SK-N-SH (cell line): ENCODE data around the gene ZNF783. TPM values are rescaled to one million over a fixed set of nuclear protein-coding genes. Genes with fewer than 3 reads are reported as not detected.

ENCODE experiments used
- CTCF ChIA-PET: fragments of 300-600, 350-600 bp; formaldehyde crosslinking; extraction: SDS; loops from one replicate; lab custom pipeline; 2021; lab: Yijun Ruan, JAX
- POLR2A ChIA-PET: fragments of 350-600 bp; sonication (Branson Sonifier 250); formaldehyde crosslinking; extraction: SDS; loops from one replicate; lab custom pipeline; 2020; ENCODE audit warnings: antibody characterized with exemption, inconsistent platforms; lab: Yijun Ruan, JAX
- DNase-seq: peaks from one replicate; pipeline ENCODE4 v3.0.0; 2012
- H2AFZ ChIP-seq: fragments of 200-600 bp; sonication (generic); 2 replicates; pipeline ENCODE4 v1.8.1; 2016; ENCODE audit warnings: antibody characterized with exemption, mild to moderate bottlenecking, low read depth
- H3F3A ChIP-seq: fragments of 200-600 bp; sonication (generic); replicated peaks from 2 replicates; pipeline ENCODE3; 2016; ENCODE audit warnings: antibody characterized with exemption, mild to moderate bottlenecking; ENCODE audit not compliant: insufficient read depth
- H3K27ac ChIP-seq, 2 experiments: fragments of 200-500 bp in 1 of 2; fragments of 200-600 bp in 1 of 2; sonication (Bioruptor generic) in 1 of 2; sonication (generic), shearing (Covaris generic) in 1 of 2; 2 replicates each; pipeline versions ENCODE4 v1.5.1 to v1.6.1; 2014 to 2016; ENCODE audit warnings: low read depth in 2 of 2, inconsistent platforms in 1 of 2, low read length in 1 of 2, mild to moderate bottlenecking in 1 of 2, mixed read lengths in 1 of 2
- H3K27me3 ChIP-seq: fragments of 200-600 bp; sonication (generic), shearing (Covaris generic); 2 replicates; pipeline ENCODE4 v1.6.1; 2016; ENCODE audit warnings: mixed run types; ENCODE audit not compliant: insufficient read depth
- H3K36me3 ChIP-seq, 2 experiments: fragments of 200-500 bp in 1 of 2; fragments of 200-600 bp in 1 of 2; sonication (Bioruptor generic) in 1 of 2; sonication (generic) in 1 of 2; replicated peaks in 1 of 2; 2 replicates each; pipeline versions ENCODE3 to v1.5.1; 2014 to 2016; ENCODE audit warnings: low read length in 1 of 2, mild to moderate bottlenecking in 1 of 2; ENCODE audit not compliant: insufficient read depth in 2 of 2, control insufficient read depth in 1 of 2
- H3K4me1 ChIP-seq, 2 experiments: fragments of 200-500 bp in 1 of 2; fragments of 200-600 bp in 1 of 2; sonication (Bioruptor generic) in 1 of 2; sonication (generic), shearing (Covaris generic) in 1 of 2; 2 replicates each; pipeline versions ENCODE4 v1.5.1 to v1.6.1; 2014 to 2016; ENCODE audit warnings: low read depth in 1 of 2, low read length in 1 of 2, mixed run types in 1 of 2; ENCODE audit not compliant: insufficient read depth in 2 of 2, control insufficient read depth in 1 of 2
- H3K4me2 ChIP-seq: fragments of 200-600 bp; sonication (generic), shearing (Covaris generic); 2 replicates; pipeline ENCODE4 v1.6.1; 2017; ENCODE audit warnings: mixed run types
- H3K4me3 ChIP-seq, 2 experiments: fragments of 200-500 bp in 1 of 2; fragments of 200-600 bp in 1 of 2; sonication (Bioruptor generic) in 1 of 2; sonication (generic), shearing (Covaris generic) in 1 of 2; 2 replicates each; pipeline versions ENCODE4 v1.5.1 to v1.8.1; 2014 to 2016; ENCODE audit warnings: low read depth in 2 of 2, inconsistent platforms in 1 of 2, low read length in 1 of 2, mild to moderate bottlenecking in 1 of 2, mixed read lengths in 1 of 2, moderate library complexity in 1 of 2
- H3K79me2 ChIP-seq: fragments of 200-600 bp; sonication (generic); 2 replicates; pipeline ENCODE4 v1.8.1; 2017; ENCODE audit warnings: mild to moderate bottlenecking; ENCODE audit not compliant: insufficient read depth
- H3K9ac ChIP-seq: fragments of 200-600 bp; sonication (generic); 2 replicates; pipeline ENCODE4 v1.6.1; 2017; ENCODE audit warnings: mixed run types
- H3K9me2 ChIP-seq: fragments of 200-600 bp; sonication (generic); 2 replicates; pipeline ENCODE4 v1.6.1; 2017; ENCODE audit warnings: mixed run types
- H3K9me3 ChIP-seq: fragments of 200-600 bp; sonication (generic); 2 replicates; pipeline ENCODE4 v1.6.1; 2017; ENCODE audit warnings: mixed run types, mild to moderate bottlenecking, moderate library complexity
- H4K20me1 ChIP-seq: fragments of 200-600 bp; sonication (generic); 2 replicates; pipeline ENCODE4 v1.6.1; 2017; ENCODE audit warnings: mild to moderate bottlenecking, mixed run types; ENCODE audit not compliant: insufficient read depth
- CHD2 ChIP-seq: fragments of 150-350 bp; IDR thresholded peaks from 2 replicates; pipeline ENCODE4 v1.6.1; 2018; ENCODE audit warnings: low read length; ENCODE audit not compliant: partially characterized antibody
- GABPA ChIP-seq: IDR thresholded peaks from 2 replicates; pipeline ENCODE4 v1.4.0; 2012; ENCODE audit warnings: low read depth, mild to moderate bottlenecking
- GATA2 ChIP-seq: sonication (generic); formaldehyde crosslinking; IDR thresholded peaks from 2 replicates; pipeline ENCODE4 v1.5.0; 2020; ENCODE audit warnings: mild to moderate bottlenecking, missing genetic modification reagents
- MEF2A ChIP-seq: IDR thresholded peaks from 2 replicates; pipeline ENCODE4 v1.4.0; 2012; ENCODE audit warnings: low read depth, borderline replicate concordance
- RFX5 ChIP-seq: IDR thresholded peaks from 2 replicates; pipeline ENCODE4 v1.6.1; 2012; ENCODE audit warnings: mild to moderate bottlenecking, improper control_type of control experiment, low read length
- TAF1 ChIP-seq: IDR thresholded peaks from 2 replicates; pipeline ENCODE4 v1.6.1; 2012; ENCODE audit warnings: low read depth, mild to moderate bottlenecking, low read length, moderate library complexity, borderline replicate concordance
- WGBS: methylation state at CpG from one replicate; pipeline ENCODE4 v1.1.6; 2017; ENCODE audit warnings: low lambda C conversion rate; 5-methylcytosine and 5-hydroxymethylcytosine counted together
- polyA plus RNA-seq, 3 experiments: library from polyadenylated mRNA; depleted of rRNA; stranded (reverse); fragments of >200 nt; gene quantifications; 2 replicates each; pipeline ENCODE4 v1.2.3, GENCODE V29; 2012
- TF ChIP-seq, protein P1 (sequence below): IDR thresholded peaks from 2 replicates; pipeline ENCODE4 v1.4.0; 2012; ENCODE audit warnings: low read depth, borderline replicate concordance
- TF ChIP-seq, protein P2 (sequence below): IDR thresholded peaks from 2 replicates; pipeline ENCODE4 v1.4.0; 2012; ENCODE audit warnings: low read depth

Gene ZNF783
- polyA plus RNA-seq, 1 of the 3 experiments (the other 2 are of a cell fraction), result 12.5 TPM

DNA sequence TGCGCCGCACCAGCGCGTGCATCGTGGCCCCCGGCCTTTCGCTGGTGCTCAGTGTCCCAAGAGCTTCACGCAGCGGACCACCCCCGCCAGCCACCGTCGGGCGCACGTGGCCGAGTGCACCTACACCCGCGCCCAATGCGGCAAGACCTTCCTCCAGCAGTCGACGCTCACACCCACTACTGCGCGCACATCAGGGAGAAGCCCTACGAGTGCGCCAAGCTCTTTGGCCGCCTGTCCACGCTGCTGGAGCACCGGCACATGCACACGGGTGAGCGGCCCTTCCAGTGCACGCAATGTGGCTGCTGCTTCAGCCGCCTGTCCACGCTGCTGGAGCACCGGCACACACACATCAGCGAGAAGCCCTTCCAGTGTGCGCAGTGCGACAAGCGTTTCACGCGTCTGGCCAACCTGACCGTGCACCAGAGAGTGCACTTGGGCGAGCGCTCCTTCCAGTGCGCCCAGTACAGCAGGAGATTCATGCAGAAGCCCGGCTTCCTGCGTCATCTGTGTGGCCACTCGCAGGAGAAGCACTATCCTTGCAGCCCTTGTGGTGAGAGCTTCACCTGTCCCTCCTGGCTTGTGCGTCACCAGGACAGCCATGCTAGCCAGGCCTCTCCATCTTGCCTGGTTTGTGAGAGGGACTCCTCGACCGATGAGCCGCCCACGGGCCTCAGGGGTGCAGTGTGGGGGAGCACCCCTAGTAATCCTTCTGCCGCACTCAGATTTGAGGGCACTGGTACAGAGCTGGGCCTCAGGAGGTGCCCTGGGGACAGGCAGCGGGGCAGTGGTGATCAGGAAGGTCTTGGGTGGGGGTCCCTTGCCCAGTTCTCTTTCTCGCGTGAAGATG, 32.9 kb downstream of the ZNF783 start:
- H3K27ac ChIP-seq, result no peak overlapping the region
- no peak for DNase-seq
- POLR2A ChIA-PET, result interaction anchor here (1.8 kb wide), 1 partner anchor 10 kb away, joined by 6 read pairs; no protein-coding TSS in a partner anchor
- H3K79me2 ChIP-seq, result no peaks in the 10 kb centered on the region
- no peak overlapping the region for H3K9ac ChIP-seq
- TF ChIP-seq MEF2A (no peak), CHD2 (no peak), GATA2 (CRISPR knock-in tag) (no peak), GABPA (no peak)
- TF ChIP-seq, protein P1, sequence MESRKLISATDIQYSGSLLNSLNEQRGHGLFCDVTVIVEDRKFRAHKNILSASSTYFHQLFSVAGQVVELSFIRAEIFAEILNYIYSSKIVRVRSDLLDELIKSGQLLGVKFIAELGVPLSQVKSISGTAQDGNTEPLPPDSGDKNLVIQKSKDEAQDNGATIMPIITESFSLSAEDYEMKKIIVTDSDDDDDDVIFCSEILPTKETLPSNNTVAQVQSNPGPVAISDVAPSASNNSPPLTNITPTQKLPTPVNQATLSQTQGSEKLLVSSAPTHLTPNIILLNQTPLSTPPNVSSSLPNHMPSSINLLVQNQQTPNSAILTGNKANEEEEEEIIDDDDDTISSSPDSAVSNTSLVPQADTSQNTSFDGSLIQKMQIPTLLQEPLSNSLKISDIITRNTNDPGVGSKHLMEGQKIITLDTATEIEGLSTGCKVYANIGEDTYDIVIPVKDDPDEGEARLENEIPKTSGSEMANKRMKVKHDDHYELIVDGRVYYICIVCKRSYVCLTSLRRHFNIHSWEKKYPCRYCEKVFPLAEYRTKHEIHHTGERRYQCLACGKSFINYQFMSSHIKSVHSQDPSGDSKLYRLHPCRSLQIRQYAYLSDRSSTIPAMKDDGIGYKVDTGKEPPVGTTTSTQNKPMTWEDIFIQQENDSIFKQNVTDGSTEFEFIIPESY, result no peak
- TF ChIP-seq, protein P2, sequence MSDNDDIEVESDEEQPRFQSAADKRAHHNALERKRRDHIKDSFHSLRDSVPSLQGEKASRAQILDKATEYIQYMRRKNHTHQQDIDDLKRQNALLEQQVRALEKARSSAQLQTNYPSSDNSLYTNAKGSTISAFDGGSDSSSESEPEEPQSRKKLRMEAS, result no peak
- H2AFZ ChIP-seq, result no peak overlapping the region
- H3K36me3 ChIP-seq, result peaks cover 0 to 13% of the 10 kb centered on the region in 2 experiments
- 95% methylated on average over 55 of the region's 55 CpGs for WGBS
- no peaks in the 10 kb centered on the region for H3K9me3 ChIP-seq
- H3K9me2 ChIP-seq, result no peaks in the 10 kb centered on the region
- H3K4me2 ChIP-seq, result no peak overlapping the region
- H4K20me1 ChIP-seq, result no peaks in the 10 kb centered on the region
- no peaks in the 10 kb centered on the region; a peak in 1 of 4 replicates for H3K4me1 ChIP-seq
- CTCF ChIA-PET, result interaction anchor here (0.8 kb wide), 1 partner anchor 33 kb away, joined by 3 read pairs; the partner anchor contains the start of gene ZNF783
- no peaks in the 10 kb centered on the region for H3K27me3 ChIP-seq
- no peaks in the 10 kb centered on the region for H3F3A ChIP-seq
- H3K4me3 ChIP-seq, result no peak overlapping the region

- Histone ChIP-seq H4K20me1 (no peaks in the 10 kb centered on the region), H3K27me3 (no peaks in the 10 kb centered on the region), H3K27ac (no peak overlapping the region)
- no peak for TF ChIP-seq TAF1
- TF ChIP-seq RFX5, result no peak
- TF ChIP-seq, all 33 proteins: peak for 0
- Histone ChIP-seq H3K4me1 (no peaks in the 10 kb centered on the region), H3K4me2 (no peak overlapping the region), H3K4me3 (no peak overlapping the region), H3K9ac (no peak overlapping the region), H2AFZ (no peak overlapping the region), H3K79me2 (no peaks in the 10 kb centered on the region), H3K36me3 (peaks cover 0 to 13% of the 10 kb centered on the region in 2 experiments), H3F3A (no peaks in the 10 kb centered on the region), H3K9me3 (no peaks in the 10 kb centered on the region), H3K9me2 (no peaks in the 10 kb centered on the region)
- DNase-seq, result no peak
- 90% methylated on average over 5 of the region's 6 CpGs for WGBS
- CTCF ChIA-PET, result interaction anchor here (2.2 kb wide), 1 partner anchor 16 kb away, joined by 6 read pairs; no protein-coding TSS in a partner anchor
- POLR2A ChIA-PET, result interaction anchor here (1.8 kb wide), 1 partner anchor 10 kb away, joined by 6 read pairs; no protein-coding TSS in a partner anchor
Measured at GRCh38 chr7:149295481-149295850, 33.5 kb downstream of the ZNF783 start.
